ENCODE data around the gene MT1X. TPM values are rescaled to one million over a fixed set of nuclear protein-coding genes. Genes with fewer than 3 reads are reported as not detected.

The MT1X gene
- total RNA-seq, 6 donors from 2014 or later = 77.5 to 552 (median 151) TPM

DNA sequence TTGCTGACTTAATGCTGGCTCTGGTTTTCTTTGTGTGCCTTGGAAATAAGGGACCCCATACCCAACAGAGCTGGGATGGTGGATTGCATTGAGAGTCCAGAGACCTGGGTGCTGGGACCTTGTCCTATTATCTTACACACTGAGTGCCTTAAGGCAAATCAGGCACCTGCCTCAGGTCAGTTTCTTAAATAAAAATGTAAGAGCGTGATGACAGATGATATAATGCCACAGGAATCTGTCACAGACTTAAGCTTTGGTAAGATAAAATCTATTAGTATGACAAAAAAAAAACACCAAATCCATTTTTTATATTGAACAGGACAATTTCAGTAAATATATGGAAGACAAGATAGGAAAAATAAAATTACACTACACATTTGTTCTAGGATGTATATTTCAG is 42.2 kb upstream of the MT1X start:
- H3K9me3 ChIP-seq = no peaks in the 10 kb centered on the region
- no peak for DNase-seq
- H3K4me1 ChIP-seq = peaks cover 29 to 42% (median 35%) of the 10 kb centered on the region in 4 donors
- 82 to 89% methylated on average over 1 of the region's 1 CpG for WGBS, 2 donors
- TF ChIP-seq POLR2AphosphoS5 (IDR thresholded peaks at IDR 0.05) (no peak), POLR2A (IDR thresholded peaks at IDR 0.05) (no peak), EP300 (IDR thresholded peaks at IDR 0.05) (no peak)
- TF ChIP-seq, protein P1, sequence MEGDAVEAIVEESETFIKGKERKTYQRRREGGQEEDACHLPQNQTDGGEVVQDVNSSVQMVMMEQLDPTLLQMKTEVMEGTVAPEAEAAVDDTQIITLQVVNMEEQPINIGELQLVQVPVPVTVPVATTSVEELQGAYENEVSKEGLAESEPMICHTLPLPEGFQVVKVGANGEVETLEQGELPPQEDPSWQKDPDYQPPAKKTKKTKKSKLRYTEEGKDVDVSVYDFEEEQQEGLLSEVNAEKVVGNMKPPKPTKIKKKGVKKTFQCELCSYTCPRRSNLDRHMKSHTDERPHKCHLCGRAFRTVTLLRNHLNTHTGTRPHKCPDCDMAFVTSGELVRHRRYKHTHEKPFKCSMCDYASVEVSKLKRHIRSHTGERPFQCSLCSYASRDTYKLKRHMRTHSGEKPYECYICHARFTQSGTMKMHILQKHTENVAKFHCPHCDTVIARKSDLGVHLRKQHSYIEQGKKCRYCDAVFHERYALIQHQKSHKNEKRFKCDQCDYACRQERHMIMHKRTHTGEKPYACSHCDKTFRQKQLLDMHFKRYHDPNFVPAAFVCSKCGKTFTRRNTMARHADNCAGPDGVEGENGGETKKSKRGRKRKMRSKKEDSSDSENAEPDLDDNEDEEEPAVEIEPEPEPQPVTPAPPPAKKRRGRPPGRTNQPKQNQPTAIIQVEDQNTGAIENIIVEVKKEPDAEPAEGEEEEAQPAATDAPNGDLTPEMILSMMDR (IDR thresholded peaks at IDR 0.05) = no peak
- peaks cover 0 to 16% (median 4%) of the 10 kb centered on the region in 4 donors for H3K27me3 ChIP-seq
- H3K4me3 ChIP-seq = no peak overlapping the region
- H3K36me3 ChIP-seq = no peaks in the 10 kb centered on the region
- ATAC-seq (ENCODE audit: low FRiP score in 2 of 2) = no peak
- H3K27ac ChIP-seq = no peak overlapping the region

DNA sequence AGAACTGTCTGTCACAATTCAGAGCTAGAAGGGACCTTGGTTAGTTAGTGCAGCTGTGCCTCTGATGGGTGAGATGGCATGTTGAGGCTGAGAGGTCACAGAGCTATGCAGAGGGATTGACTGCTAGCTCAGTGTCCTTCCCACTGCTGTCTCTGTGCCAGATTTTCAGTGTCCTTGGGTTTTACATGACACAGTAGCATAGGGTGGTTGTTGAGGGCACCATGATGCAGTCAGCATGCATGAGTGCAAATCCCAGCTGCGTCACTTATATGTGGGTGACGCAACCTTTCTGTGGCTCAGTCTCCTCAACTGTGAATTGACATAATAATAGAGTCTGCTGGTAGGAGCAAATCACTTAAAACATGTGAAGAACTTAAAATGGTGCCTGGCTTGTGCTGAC is 41.1 kb upstream of the MT1X start:
- 90 to 100% methylated on average over 2 of the region's 2 CpGs for WGBS, 2 donors
- Histone ChIP-seq H3K4me1 (peaks cover 23 to 34% (median 31%) of the 10 kb centered on the region in 4 donors), H3K27me3 (peaks cover 0 to 10% (median 1%) of the 10 kb centered on the region in 4 donors), H3K27ac (no peak overlapping the region), H3K4me3 (no peak overlapping the region), H3K9me3 (no peaks in the 10 kb centered on the region), H3K36me3 (no peaks in the 10 kb centered on the region)
- ATAC-seq (ENCODE audit: low FRiP score in 2 of 2) (no peak), DNase-seq (no peak)
- TF ChIP-seq POLR2AphosphoS5 (IDR thresholded peaks at IDR 0.05) = no peak
- no peak for TF ChIP-seq POLR2A (IDR thresholded peaks at IDR 0.05)
- TF ChIP-seq, protein P1 (IDR thresholded peaks at IDR 0.05) = no peak
- TF ChIP-seq EP300 (IDR thresholded peaks at IDR 0.05) = no peak

DNA sequence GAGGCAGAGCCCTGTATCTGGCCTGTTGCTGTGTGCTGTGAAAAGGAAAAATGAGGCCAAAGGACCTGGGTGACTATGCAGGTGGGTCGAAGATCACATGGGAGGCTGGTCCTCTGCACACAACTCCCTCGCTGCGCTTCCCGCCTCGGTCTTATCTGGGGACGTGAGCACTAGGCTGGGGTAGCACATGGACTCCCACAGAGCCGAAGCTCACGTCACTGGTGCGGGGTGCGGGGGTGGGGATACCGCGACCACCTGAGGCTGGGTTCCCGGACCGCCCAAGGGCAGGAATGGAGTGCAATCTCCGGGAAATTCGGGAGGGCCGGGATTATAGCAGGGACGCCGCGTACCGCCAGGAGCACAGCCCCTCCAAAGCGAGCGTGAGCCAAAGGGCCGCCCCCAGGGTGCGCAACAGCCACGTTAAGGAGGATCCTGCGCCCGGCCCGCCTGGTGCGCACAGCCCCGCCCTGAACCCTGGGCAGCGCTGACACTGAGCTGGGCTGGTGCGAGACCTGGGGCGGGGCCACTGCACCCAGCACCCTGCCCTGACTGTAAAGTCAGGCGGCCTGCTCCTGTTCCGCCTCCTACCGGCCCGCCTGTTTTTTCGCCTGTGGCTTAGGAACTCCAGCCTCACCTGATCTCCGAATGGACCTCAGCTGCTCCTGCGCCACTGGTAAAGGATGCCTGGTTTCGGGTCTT is 39.0 kb upstream of the MT1X start:
- H3K4me1 ChIP-seq = peaks cover 22 to 30% (median 26%) of the 10 kb centered on the region in 4 donors
- peak overlapping the region in 3 of 4 donors; percentile 53 to 64 (median 54) for H3K27ac ChIP-seq
- peaks cover 0 to 4% (median 1%) of the 10 kb centered on the region in 4 donors for H3K27me3 ChIP-seq
- ATAC-seq (ENCODE audit: low FRiP score in 2 of 2) (peak; percentile 90 to 95), DNase-seq (peak; percentile 91 to 93)
- WGBS, 2 donors = 8 to 15% methylated on average over 28 to 37 of the region's 42 CpGs
- TF ChIP-seq EP300 (IDR thresholded peaks at IDR 0.05) = peak; percentile 13 to 94 (median 82)
- peak in 1 of 4 donors; percentile 11 for TF ChIP-seq POLR2A (IDR thresholded peaks at IDR 0.05)
- TF ChIP-seq POLR2AphosphoS5 (IDR thresholded peaks at IDR 0.05) = peak; percentile 55 to 68
- TF ChIP-seq, protein P1 (IDR thresholded peaks at IDR 0.05) = peak; percentile 38 to 73 (median 51)
- H3K36me3 ChIP-seq = no peaks in the 10 kb centered on the region
- H3K4me3 ChIP-seq = peak overlapping the region in 3 of 4 donors; percentile 37 to 48 (median 47)
- H3K9me3 ChIP-seq = no peaks in the 10 kb centered on the region

DNA sequence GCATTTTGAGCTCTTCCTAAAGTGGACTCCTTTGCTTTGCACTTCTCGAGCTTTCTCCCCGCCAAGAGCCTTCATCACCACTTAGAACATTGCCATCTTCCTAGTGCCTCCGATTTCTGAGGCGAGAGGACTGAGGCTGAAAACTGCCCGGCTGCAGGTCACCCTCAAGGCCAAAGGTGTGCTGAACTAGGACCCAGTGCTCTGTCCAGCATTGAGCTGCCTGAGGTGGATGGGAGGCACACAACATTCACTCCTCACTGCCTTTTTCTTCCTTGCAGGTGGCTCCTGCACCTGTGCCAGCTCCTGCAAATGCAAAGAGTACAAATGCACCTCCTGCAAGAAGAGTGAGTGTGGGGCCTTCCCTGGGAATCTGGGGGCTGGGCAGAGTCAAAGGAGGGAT is 38.4 kb upstream of the MT1X start:
- DNase-seq (no peak), ATAC-seq (ENCODE audit: low FRiP score in 2 of 2) (no peak)
- no peaks in the 10 kb centered on the region for H3K9me3 ChIP-seq
- H3K36me3 ChIP-seq = no peaks in the 10 kb centered on the region
- TF ChIP-seq POLR2AphosphoS5 (IDR thresholded peaks at IDR 0.05) (no peak), EP300 (IDR thresholded peaks at IDR 0.05) (no peak), POLR2A (IDR thresholded peaks at IDR 0.05) (no peak)
- TF ChIP-seq, protein P1 (IDR thresholded peaks at IDR 0.05) = peak in 1 of 6 experiments; percentile 3
- peak overlapping the region in 1 of 4 donors; percentile 53 for H3K27ac ChIP-seq
- H3K4me1 ChIP-seq = peaks cover 17 to 25% (median 20%) of the 10 kb centered on the region in 4 donors
- H3K4me3 ChIP-seq = peak overlapping the region in 3 of 4 donors; percentile 37 to 48 (median 47)
- peaks cover 0 to 2% (median 0%) of the 10 kb centered on the region in 4 donors for H3K27me3 ChIP-seq
- WGBS, 2 donors = 53 to 57% methylated on average over 5 of the region's 5 CpGs
